ENCODE data around the gene ZNF44.
A peak's percentile ranks its signal among the peaks of the same experiment; 100 is the strongest.
"Not testable (repeated sequence)": the region's sequence is repeated elsewhere in the genome, so short reads cannot be mapped to it uniquely, and the experiment has no call there.

ZNF44 gene

DNA sequence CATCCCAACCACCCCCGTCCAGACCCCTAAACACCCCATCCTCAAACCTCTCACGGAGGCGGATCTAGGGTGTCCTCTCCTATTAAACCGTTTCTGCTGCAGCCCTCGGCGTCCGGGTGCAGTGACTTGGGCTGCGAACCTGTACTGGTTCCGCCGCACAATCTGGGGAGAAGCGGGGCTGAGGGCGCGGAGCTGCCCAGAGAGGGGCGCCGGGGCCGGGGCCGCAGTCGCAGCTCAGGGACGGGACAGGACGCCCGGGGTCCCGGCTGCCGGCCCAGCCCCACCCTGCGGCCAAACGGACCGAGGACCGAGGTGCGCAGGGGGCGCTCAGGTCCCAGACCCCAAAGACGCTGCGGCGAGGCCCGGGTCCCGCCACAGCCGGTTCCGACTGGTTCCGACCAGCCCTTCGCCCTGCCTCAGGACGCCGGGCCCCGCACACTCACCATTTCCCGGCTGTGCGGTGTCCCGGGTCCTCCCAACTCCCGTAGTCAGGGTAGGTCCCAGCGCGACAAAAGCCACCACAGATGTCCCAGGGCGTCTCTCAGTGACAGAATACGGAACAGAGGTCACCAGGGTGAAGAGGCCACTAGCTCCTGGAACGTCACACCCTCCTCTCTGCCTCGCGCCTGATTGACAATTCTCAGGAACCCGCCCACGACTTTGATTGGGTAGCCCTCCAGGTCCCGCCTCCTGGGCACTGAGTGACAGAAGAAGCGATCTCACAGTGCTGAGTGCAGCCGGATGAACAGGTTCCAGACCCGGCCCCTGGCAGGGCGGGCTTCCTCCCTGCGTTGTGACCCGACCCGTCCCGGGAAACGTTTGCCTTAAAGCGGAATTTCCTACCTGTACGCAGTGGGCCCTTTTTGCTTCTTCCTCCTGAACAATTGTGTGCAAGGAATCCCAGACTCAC is at the start of gene ZNF44:
Gene ZNF44, minus strand, starts transcription at position 635 of the 910 bp plus-strand sequence. Its CDS starts 189 bp downstream, at position 446.
- peak; percentile 77 for DNase-seq (ENCODE audit: low read depth)

DNA sequence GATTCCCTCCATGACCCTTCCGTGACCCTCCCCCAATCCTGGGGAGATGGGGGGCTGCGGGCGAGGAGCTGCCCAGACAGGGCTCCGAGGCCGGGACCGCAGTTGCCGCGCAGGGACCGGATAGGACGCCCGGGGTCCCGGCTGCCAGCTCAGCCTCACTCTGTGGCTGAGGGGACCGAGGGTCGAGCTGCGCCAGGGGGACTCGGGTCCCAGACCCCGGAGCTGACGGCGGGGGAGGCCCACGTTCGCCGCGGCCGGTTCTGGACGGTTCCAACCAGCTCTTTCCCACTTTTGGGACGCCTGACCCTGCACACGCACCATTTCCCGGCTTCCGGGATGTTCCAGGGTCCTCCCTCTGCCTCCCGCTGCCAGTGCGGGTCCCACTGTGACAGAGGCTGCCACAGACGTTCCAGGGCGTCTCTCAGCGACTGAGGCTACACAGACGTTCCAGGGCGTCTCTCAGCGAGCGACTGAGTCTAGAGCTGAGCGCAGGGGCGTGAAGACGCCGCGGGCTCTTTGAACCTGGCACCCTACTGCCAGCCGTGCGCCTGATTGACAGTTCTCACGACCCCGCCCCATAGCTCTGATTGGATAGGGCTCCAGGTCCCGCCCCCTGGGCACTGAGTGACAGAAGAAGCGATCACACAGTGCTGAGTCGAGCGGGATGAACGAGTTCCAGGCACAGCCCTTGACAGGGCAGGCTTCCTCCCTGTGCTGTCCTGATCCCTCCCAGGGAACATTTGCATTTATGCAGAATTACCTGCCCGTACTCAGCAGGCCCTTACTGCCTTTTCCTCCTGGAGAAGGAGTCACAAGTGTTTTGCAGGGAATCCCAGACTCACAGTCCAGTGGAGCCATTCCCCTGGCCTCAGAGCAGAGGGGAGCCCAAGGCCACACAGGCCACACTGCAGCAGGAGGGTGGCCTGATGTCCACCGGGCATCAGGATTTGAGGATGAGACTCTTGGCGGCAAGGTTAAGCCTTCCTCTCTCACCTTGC is 38.8 kb upstream of the ZNF44 start, which contains the start of gene ZNF563:
Gene ZNF563, minus strand, starts transcription at position 472 of the 998 bp plus-strand sequence. Its CDS starts 151 bp downstream, at position 321.
- peak; percentile 61 for DNase-seq (ENCODE audit: low read depth)

DNA sequence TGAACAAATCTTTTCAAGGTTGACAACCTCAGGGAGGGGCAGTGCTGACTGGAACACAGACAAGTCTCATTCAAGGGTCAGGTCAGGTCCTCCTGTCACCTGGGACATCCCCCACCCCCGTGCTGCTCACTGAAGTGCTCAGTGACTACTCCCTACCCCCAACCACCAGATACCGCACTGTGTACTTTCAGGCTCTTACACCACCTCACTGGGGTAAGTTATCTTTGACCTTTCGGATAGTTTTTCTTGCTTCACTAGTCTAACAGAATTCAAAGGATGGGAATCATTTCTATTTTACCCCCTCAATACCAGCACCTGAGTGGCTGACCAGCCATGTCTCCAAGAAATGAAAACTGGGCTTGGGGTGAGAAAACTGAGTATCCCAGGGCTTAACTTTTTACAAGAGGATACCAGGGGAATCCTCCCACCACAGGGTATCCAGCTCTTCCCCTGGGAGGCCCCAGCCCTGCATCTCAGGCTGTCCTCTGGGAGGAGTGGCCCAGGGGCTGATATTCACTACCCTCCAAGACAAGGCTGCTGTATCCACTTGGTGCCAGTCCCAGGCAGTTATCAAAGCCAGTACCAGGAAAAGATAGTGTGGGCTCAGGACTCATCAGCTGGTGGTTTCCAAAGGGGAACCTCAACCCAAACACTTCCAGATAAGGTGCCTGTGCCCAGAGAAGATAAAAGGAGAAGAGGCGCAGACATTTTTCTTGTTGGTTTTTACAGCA is 36.7 kb upstream of the ZNF44 start:
- DNase-seq (ENCODE audit: low read depth), result no peak

DNA sequence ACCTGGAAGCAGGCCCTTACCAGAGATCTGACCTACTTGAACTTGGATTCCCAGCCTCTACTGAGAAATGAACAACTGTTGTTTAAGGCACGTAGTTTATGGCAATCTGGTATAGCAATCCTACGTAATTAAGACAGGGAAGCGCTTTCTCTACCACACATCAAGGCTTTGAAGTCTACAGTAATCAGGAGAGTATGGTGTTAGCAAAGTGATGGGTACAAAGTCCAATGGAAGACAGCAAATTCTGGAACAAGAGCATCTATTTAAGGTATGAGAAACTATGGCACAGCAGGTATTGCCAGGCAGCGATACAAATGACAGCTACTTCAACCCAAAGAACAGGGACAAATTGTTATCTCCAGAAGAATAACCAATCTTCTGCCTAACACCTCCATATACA is 35.7 kb upstream of the ZNF44 start:
- DNase-seq (ENCODE audit: low read depth), result no peak

DNA sequence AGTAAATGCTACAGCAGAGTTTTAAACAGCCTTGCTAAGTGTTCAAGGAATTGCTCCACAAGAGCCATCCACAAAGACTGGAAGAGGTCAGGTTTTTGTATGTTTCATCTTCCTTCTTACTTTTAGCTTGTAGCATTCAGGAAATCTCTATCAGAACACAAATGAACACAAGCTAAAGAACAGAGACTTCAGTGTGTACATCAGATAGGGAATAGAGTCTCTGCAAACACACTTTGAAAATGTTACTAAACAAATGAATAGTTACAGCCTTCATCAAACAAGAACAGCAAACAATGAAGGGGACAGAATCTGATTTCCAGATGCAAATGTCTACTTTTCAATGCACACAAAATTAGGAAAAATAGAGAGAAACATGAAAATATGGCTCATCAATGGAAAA is 31.0 kb upstream of the ZNF44 start:
- DNase-seq (ENCODE audit: low read depth), result no peak

DNA sequence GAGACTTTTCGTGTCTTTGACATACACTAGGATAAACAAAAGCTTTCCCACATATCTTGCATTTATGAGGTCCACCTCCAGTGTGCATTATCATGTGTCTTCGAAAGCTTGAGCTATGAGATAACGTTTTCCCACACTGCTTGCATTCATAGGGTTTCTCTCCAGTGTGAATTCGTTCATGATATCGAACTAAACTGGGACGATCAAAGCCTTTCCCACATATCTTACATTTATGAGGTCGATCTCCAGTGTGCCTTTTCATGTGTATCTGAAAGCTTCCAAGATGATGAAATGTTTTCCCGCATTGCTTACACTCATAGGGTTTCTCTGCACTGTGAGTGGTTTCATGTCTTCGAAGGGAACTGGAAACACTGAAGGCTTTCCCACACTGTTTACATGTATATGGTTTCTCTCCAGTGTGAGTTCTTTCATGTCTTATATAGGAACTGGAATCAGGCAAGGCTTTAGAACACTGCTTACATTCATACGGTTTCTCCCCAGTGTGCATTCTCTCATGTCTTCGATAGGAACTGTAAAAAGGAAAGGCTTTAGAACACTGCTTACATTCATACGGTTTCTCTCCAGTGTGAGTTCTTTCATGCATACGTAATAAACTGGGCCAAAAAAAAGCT is 24.2 kb upstream of the ZNF44 start:
- DNase-seq (ENCODE audit: low read depth), result no peak

DNA sequence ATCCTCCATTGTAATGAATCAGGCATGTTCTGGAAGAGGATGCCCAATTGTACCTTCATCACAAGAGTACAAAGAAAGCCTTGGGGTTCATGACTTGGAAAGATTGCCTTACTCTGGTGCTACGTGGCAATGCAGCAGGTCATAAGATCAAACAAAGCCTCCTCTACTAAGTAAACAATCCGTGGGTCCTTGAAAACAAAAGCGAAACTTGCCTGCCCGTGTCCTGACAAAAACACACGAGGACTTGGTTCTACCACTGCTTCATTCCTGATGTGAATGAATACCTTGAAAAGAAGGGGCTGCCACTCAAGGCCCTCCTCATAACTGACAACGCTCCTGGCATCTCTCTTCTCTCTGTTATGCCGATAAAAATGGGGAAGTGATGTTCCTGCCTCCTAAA is 19.9 kb upstream of the ZNF44 start:
- DNase-seq (ENCODE audit: low read depth), result no peak

DNA sequence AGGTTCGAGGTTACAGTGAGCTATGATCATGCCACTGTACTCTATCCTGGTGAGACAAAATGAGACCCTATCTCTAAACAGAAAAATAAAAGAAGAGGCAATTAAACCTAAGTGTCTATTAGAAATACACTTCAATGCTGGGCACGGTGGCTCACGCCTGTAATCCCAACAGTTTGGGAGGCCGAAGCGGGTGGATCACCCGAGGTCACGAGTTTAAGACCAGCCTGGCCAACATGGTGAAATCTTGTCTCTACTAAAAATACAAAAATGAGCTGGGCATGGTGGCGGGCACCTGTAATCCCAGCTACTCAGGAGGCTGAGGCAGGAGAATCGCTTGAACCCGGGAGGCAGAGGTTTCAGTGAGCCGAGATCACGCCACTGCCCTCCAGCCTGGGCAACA is 14.2 kb upstream of the ZNF44 start:
- DNase-seq (ENCODE audit: low read depth), result not testable (repeated sequence)

DNA sequence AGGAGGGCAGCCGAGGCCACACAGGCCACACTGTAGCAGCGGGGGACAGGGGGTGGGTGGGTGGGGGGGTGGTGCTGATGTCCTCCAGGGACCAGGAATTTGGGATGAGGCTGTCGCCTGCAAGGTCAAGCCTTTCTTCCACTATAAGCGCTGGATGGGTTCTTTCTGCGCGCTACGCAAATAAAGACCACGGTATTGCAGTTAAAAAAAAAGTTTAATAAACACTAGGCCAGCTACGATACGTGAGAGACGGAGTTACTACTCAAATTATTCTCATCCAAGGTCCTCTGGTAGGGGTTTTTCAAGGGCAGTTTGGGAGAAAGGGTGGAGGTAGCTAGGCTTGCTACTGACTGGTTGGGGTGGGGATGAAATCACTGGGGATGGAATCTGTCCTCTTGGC is 508 bp upstream of the ZNF44 start:
- DNase-seq (ENCODE audit: low read depth), result no peak

DNA sequence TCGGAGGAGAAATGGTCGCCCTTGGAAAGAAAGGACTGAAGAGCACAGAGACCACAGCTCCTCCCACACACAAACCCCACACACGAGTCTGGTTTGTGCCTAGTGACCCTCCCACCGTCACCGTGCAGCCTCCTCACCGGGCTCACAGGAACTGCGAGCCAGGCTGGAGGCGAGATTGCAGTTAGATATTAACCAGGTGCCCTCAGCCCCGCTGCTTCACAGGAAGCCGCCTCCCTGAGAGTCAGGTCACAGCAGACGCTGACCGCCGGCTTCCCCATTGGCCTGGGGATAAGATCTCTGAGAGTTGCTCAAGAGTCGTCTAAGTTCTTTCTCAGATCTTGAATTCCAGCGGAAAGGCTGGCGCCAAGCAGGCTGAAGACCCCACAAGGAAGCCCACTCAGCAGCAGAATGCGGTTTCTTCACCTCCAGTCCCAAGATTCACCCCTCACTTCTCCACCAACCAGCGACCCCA is 870 bp downstream of the ZNF44 start:
- peak; percentile 13 for DNase-seq (ENCODE audit: low read depth)

DNA sequence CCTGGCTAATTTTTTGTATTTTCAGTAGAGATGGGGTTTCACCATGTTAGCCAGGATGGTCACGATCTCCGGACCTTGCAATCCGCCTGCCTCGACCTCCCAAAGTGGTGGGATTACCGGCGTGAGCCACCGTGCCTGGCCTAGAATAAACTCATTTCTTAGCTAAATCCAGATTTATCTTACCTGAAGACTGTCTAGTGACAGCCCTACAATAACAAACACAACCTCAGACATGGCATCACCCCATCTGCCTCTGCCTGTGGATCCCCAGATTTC is 5.0 kb downstream of the ZNF44 start:
- no peak for DNase-seq (ENCODE audit: low read depth)

DNA sequence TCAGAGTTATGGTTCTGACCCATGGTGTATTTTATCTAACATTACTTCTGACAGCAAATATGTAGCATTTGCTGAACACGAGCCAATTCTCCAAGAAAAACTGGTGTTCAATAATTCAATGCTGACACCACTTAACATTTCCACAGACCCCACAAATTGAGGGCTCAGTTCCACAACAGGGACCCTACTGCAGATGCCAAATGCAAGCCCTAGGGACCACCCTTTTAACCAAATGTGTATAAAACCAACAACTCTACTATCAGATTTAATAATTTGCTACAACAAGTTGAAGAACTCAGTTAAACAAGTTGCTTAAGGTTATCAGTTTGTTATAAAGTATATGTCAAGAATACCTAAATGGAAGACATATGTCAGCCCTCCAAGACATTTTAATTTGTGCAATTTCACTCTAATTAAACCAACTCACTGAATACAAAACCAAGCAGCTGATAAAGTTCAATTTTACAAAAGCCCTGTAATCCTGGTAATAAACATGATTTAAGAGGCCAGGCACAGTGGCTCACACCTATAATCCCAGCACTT is 6.7 kb downstream of the ZNF44 start:
- DNase-seq (ENCODE audit: low read depth), result no peak

DNA sequence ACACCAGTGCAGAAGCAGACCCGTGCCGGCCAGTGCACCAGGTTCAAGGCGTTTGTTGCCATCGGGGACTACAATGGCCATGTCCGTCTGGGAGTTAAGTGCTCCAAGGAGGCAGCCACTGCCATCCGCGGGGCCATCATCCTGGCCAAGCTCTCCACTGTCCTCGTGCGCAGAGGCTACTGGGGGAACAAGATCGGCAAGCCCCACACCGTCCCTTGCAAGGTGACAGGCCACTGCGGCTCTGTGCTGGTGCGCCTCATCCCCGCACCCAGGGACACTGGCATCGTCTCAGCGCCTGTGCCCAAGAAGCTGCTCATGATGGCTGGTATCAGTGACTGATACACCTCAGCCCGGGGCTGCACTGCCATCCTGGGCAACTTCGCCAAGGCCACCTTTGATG is 10.1 kb downstream of the ZNF44 start:
- DNase-seq (ENCODE audit: low read depth), result no peak

DNA sequence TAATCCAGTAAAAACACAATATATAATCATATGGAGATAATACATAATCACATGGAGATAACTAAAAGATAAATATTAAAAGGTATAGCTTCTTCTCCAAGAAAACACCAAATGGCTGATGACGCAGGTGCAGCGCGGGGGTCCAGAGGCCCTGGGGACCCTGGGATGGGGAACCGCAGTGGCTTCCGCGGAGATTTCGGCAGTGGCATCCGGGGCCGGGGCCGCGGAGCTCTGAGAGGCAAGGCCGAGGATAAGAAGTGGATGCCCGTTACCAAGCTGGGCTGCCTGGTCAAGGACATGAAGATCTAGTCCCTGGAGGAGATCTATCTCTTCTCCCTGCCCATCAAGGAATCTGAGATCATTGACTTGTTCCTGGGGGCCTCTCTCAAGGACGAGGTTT is 10.5 kb downstream of the ZNF44 start:
- DNase-seq (ENCODE audit: low read depth), result no peak

DNA sequence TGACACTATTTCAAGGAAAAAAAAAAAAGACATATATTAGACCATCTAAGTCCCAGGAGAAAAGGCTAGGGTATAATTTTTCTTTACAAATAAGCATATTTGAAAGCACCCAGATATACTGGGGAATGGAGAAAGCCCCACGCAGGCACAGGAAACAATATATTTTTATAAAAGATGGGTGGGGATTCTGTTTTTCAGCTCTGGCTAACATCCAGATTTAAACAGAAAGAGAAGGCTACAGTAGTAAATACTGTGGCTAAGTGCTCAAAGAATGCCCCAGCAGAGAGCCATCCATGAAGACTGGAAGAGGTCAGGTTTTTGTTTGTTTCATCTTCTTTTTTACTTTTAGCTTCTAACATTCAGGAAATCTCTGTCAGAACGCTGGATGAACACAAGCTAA is 16.0 kb downstream of the ZNF44 start:
- no peak for DNase-seq (ENCODE audit: low read depth)

DNA sequence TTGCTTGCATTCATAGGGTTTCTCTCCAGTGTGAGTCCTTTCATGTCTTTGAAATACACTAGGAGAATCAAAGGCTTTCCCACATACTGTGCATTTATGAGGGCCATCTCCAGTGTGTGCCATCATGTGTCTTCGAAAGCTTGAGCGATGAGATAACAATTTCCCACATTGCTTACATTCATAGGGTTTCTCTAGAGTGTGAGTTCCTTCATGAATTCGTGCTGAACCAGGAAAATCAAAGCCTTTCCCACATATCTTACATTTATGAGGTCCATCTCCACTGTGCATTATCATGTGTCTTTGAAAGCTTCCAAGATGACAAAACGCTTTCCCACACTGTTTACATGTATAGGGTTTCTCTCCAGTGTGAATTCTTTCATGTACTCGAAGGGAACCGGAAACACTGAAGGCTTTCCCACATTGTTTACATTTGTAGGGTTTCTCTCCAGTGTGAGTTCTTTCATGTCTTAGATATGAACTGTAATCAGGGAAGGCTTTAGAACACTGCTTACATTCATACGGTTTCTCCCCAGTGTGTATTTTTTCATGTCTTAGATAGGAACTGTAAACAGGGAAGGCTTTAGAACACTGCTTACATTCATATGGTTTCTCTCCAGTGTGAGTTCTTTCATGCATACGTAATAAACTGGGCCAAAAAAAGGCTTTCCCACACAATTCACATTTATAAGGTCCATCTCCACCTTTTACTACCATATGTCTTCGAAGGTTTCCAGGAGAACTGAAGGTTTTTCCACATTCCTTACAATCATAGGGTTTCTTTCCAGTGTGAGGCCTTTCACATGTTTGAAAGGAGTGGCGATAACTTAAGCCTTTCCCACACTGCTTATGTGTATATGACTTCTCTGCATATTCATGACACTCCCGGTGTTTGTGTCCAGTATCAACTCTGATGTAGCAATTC is 21.4 kb downstream of the ZNF44 start:
- DNase-seq (ENCODE audit: low read depth), result no peak

DNA sequence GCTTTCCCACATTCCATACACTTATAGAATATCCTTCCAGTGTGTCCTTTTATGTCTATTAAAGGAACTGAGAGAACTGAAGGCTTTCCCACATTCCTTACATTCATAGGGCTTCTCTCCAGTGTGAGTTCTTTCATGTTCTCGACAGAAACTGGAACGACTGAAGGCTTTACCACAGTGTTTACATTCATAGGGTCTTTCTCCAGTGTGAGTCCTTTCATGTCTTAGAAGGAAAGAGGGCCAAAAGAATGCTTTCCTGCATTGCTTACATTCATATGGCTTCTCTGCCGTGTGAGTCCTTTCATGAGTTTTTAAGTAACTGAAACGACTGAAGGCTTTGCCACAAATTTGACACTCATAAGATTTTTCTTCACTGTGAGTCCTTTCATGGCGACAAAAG is 22.3 kb downstream of the ZNF44 start:
- DNase-seq (ENCODE audit: low read depth), result no peak

DNA sequence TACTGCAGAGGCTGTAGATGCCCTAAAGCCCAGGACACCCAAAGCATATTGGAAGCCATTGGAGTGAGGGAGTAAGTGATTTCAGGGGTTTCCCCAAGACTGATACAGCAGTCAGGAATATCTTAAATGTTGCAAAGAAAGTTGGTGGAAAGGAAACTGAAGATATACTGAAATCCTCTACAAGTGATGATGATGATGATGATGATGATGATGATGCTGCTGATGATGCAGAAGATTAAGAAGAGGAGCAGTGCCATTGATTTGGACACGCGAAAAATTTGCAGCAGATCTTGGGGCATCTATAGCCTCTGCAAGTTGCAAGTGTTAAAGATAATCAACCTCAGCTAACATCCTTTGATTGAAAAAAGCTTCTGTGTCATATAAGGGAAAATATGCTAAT is 23.8 kb downstream of the ZNF44 start:
- DNase-seq (ENCODE audit: low read depth), result no peak

DNA sequence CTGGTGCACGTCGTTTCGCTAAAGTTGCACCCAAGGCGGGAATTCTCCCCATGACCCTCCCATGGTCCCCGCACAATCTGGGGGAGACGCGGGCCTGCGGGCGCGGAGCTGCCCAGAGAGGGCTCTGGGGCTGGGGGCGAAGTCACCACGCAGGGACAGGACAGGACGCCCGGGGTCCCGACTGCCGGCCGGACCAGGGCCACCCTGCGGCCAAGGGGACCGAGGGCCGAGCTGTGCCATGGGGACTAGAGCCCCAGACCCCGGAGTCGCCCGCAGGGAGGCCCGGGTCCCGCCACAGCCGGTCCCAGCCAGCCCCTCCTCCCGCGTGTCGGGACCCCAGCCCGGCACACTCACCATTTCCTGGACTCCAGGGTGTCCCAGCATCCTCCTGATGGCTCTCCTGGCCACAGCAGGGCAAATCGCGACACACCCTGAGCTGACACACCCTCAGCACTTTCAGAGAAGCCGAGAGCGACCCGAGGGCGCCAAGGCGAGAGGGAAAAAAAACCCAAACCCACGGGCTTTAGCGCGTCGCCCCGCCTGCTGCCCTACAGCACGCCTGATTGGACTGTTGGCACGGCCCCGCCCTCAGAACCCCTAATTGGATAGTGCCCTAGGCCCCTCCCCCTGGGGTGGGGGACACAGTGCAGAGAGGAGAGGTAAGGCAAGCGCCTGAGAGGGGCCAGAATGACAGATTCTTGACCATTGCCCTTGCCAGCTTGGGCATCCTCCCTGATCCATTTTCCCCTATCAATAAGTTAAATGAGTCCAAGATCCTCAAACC is 28.6 kb downstream of the ZNF44 start:
- no peak for DNase-seq (ENCODE audit: low read depth)

Measured in non-pigmented ciliary epithelial cell (primary cell).